Tibial nerve (tissue), 4 donors: ENCODE results near the gene ZBED6. TPM values are rescaled to one million over a fixed set of nuclear protein-coding genes. Genes with fewer than 3 reads are reported as not detected.
"Not testable (repeated sequence)": the region's sequence is repeated elsewhere in the genome, so short reads cannot be mapped to it uniquely, and the experiment has no call there.

Source experiments
- DNase-seq, 2 donors: peaks; one replicate each; pipeline ENCODE4 v3.0.0-alpha.2; 2019; ENCODE audit warnings: low spot score in 2 of 2
- H3K27ac ChIP-seq, 4 donors: fragments of 200-600 bp; sonication (generic) in 3 of 4; one replicate each; pipeline ENCODE4 v1.5.1; 2017 to 2019; ENCODE audit warnings: mild to moderate bottlenecking in 1 of 4
- H3K27me3 ChIP-seq, 2 donors: fragments of 200-600 bp; sonication (generic) in 1 of 2; one replicate each; pipeline versions ENCODE4 v1.5.1 to v1.6.0; 2017 to 2019
- H3K36me3 ChIP-seq, 3 donors: fragments of 200-600 bp; sonication (generic); one replicate each; pipeline ENCODE4 v1.5.1; 2018 to 2019
- H3K4me1 ChIP-seq, 4 donors: fragments of 200-600 bp; sonication (generic) in 3 of 4; one replicate each; pipeline ENCODE4 v1.5.1; 2017 to 2019
- H3K4me3 ChIP-seq, 4 donors: fragments of 200-600 bp; sonication (generic) in 3 of 4; one replicate each; pipeline ENCODE4 v1.5.1; 2017 to 2019; ENCODE audit warnings: mild to moderate bottlenecking in 1 of 4, moderate library complexity in 1 of 4
- H3K9me3 ChIP-seq, 4 donors: fragments of 200-600 bp; sonication (generic) in 3 of 4; one replicate each; pipeline ENCODE4 v1.5.1; 2017 to 2019
- CTCF ChIP-seq, 5 experiments: fragments of 200-600 bp in 3 of 5; fragments of 450-650 bp in 2 of 5; sonication (generic) in 3 of 5; IDR thresholded peaks; one replicate each; pipeline ENCODE4 v1.5.1; 2016 to 2019; ENCODE audit warnings: antibody characterized with exemption in 5 of 5, mild to moderate bottlenecking in 3 of 5, moderate library complexity in 2 of 5
- EP300 ChIP-seq, 2 donors: sonication (generic); formaldehyde crosslinking; IDR thresholded peaks; one replicate each; pipeline ENCODE4 v1.6.1; 2017; ENCODE audit warnings: antibody characterized with exemption in 2 of 2, mild to moderate bottlenecking in 1 of 2
- POLR2A ChIP-seq, 2 donors: fragments of 450-650 bp; IDR thresholded peaks; one replicate each; pipeline ENCODE4 v1.6.1; 2017; ENCODE audit warnings: antibody characterized with exemption in 2 of 2, mild to moderate bottlenecking in 2 of 2, moderate library complexity in 2 of 2
- WGBS, 2 donors: methylation state at CpG; one replicate each; pipeline ENCODE4 v1.1.5; 2018; 5-methylcytosine and 5-hydroxymethylcytosine counted together
- total RNA-seq, 4 donors: library from RNA; depleted of rRNA; stranded (reverse); fragments of >200 nt; gene quantifications; one replicate each; pipeline ENCODE4 v1.1.0, GENCODE V29; 2016

Gene ZBED6
- total RNA-seq, result 10 to 100 TPM; 21.4 to 31.4 (median 24.7) TPM

GRCh38 chr1:203795441-203796235 is at the start of gene ZBED6, which contains the start of gene ZC3H11A:
TSS of gene ZBED6 (plus strand) at chr1:203795623. CDS start at chr1:203797523, 1,900 bp downstream.
TSS of gene ZC3H11A (plus strand) at chr1:203795623. CDS start at chr1:203817071, 21,448 bp downstream.
- no peaks in the 10 kb centered on the region for H3K27me3 ChIP-seq
- peaks cover 0 to 49% (median 34%) of the 10 kb centered on the region in 4 donors for H3K4me1 ChIP-seq

GRCh38 chr1:203746281-203746680 is 49.1 kb upstream of the ZBED6 start:
- WGBS, 2 donors, result 91 to 96% methylated on average over 6 of the region's 6 CpGs
- no peaks in the 10 kb centered on the region for H3K27me3 ChIP-seq
- H3K4me1 ChIP-seq, result peaks cover 0 to 26% (median 12%) of the 10 kb centered on the region in 4 donors
- TF ChIP-seq POLR2A (IDR thresholded peaks at IDR 0.05), result no peak
- TF ChIP-seq EP300 (IDR thresholded peaks at IDR 0.05), result no peak
- TF ChIP-seq CTCF (IDR thresholded peaks at IDR 0.05), result no peak
- no peak overlapping the region for H3K27ac ChIP-seq
- H3K9me3 ChIP-seq, result no peaks in the 10 kb centered on the region
- no peak overlapping the region for H3K4me3 ChIP-seq
- H3K36me3 ChIP-seq, result peaks cover 0 to 11% (median 0%) of the 10 kb centered on the region in 3 donors
- no peak for DNase-seq

More at GRCh38 chr1:203795441-203796235, at the start of gene ZBED6, which contains the start of gene ZC3H11A:
- Histone ChIP-seq H3K9me3 (no peaks in the 10 kb centered on the region), H3K4me3 (peak within 1 kb of the TSS; percentile 74 to 91 (median 81)), H3K36me3 (no peaks in the 10 kb centered on the region), H3K27ac (peak within 1 kb of the TSS; percentile 97 to 99 (median 98))
- peak; percentile 74 to 96 for TF ChIP-seq EP300 (IDR thresholded peaks at IDR 0.05)
- no peak for TF ChIP-seq CTCF (IDR thresholded peaks at IDR 0.05)
- TF ChIP-seq POLR2A (IDR thresholded peaks at IDR 0.05), result peak; percentile 51 to 70
- 0 to 1% methylated on average over 37 to 57 of the region's 59 CpGs for WGBS, 2 donors
- peak; percentile 97 to 98 for DNase-seq

- no peak for DNase-seq
Measured at GRCh38 chr1:203751051-203751450, 44.4 kb upstream of the ZBED6 start.

GRCh38 chr1:203751618-203752361 is 43.6 kb upstream of the ZBED6 start:
- not testable (repeated sequence) for H3K4me3 ChIP-seq, H3K27ac ChIP-seq, DNase-seq, H3K4me1 ChIP-seq, H3K9me3 ChIP-seq, H3K27me3 ChIP-seq, H3K36me3 ChIP-seq
- 95 to 99% methylated on average over 5 of the region's 5 CpGs for WGBS, 2 donors

More at GRCh38 chr1:203751051-203751450, 44.4 kb upstream of the ZBED6 start:
- no peaks in the 10 kb centered on the region for H3K9me3 ChIP-seq
- WGBS, 2 donors, result 42 to 50% methylated on average over 3 of the region's 3 CpGs
- H3K36me3 ChIP-seq, result no peaks in the 10 kb centered on the region
- H3K4me1 ChIP-seq, result no peaks in the 10 kb centered on the region
- no peaks in the 10 kb centered on the region for H3K27me3 ChIP-seq
- H3K4me3 ChIP-seq, result no peak overlapping the region
- no peak overlapping the region for H3K27ac ChIP-seq
- TF ChIP-seq EP300 (IDR thresholded peaks at IDR 0.05), result no peak
- no peak for TF ChIP-seq POLR2A (IDR thresholded peaks at IDR 0.05)

- 71 to 80% methylated on average over 4 of the region's 4 CpGs for WGBS, 2 donors
- Histone ChIP-seq H3K36me3 (no peaks in the 10 kb centered on the region), H3K27me3 (no peaks in the 10 kb centered on the region), H3K27ac (peak overlapping the region in 1 of 4 donors; percentile 26), H3K4me3 (no peak overlapping the region), H3K9me3 (no peaks in the 10 kb centered on the region), H3K4me1 (no peaks in the 10 kb centered on the region)
- TF ChIP-seq POLR2A (IDR thresholded peaks at IDR 0.05) (no peak), CTCF (IDR thresholded peaks at IDR 0.05) (no peak), EP300 (IDR thresholded peaks at IDR 0.05) (no peak)
- DNase-seq, result no peak
Measured at GRCh38 chr1:203754455-203754864, 41.0 kb upstream of the ZBED6 start.
